HepG2 (cell line): ENCODE results near the gene PACS1. TPM values are rescaled to one million over a fixed set of nuclear protein-coding genes. Genes with fewer than 3 reads are reported as not detected.

ENCODE experiments used
- ATAC-seq: fragments of 200-7000 bp; cut with Tn5 transposase; 3 replicates; pipeline ENCODE4 v1.9.1; 2020; ENCODE audit warnings: mild to moderate bottlenecking, moderate library complexity
- BruUV-seq: library from RNA; stranded (reverse); fragments of 400-500 nt; replicated peaks from 2 replicates; lab custom pipeline; 2021; lab: Mats Ljungman, UMichigan
- CTCF ChIA-PET: fragments of 300-600 bp; formaldehyde crosslinking; extraction: SDS; loops from one replicate; lab custom pipeline; 2021; ENCODE audit warnings: low total read pairs, inconsistent platforms, low intra/inter-chr PET ratio; lab: Yijun Ruan, JAX
- POLR2A ChIA-PET: fragments of 350-600 bp; sonication (Branson Sonifier 250); formaldehyde crosslinking; loops from one replicate; lab custom pipeline; 2020; ENCODE audit warnings: antibody characterized with exemption, inconsistent platforms; lab: Yijun Ruan, JAX
- DNase-seq: peaks from one replicate; pipeline ENCODE4 v3.0.0-alpha.2; 2015; ENCODE audit warnings: low spot score
- FAIRE-seq: peaks from 3 replicates; lab custom pipeline; 2011; peaks lifted over from hg19 to GRCh38; lab: Jason Lieb, UNC
- H2AFZ ChIP-seq: one replicate; pipeline ENCODE4 v1.6.1; 2011; ENCODE audit warnings: low read length, inconsistent platforms
- H3K27ac ChIP-seq: fragments of 300-600 bp; 3 replicates; pipeline ENCODE4 v1.8.0; 2011; ENCODE audit warnings: mixed run types, mild to moderate bottlenecking, mixed read lengths, low read length, inconsistent platforms; ENCODE audit not compliant: insufficient read depth; ENCODE audit errors: extremely low read length
- H3K27me3 ChIP-seq, 2 experiments: fragments of 200-600 bp in 1 of 2; 2 replicates in 1 of 2; 3 replicates in 1 of 2; pipeline versions ENCODE4 v1.6.0 to v1.8.0; 2011; ENCODE audit warnings: low read length in 2 of 2, mild to moderate bottlenecking in 2 of 2, moderate library complexity in 2 of 2, inconsistent platforms in 1 of 2; ENCODE audit not compliant: insufficient read depth in 2 of 2, control insufficient read depth in 1 of 2
- H3K36me3 ChIP-seq, 2 experiments: fragments of 200-600 bp in 1 of 2; replicated peaks in 1 of 2; 2 replicates in 1 of 2; 3 replicates in 1 of 2; pipeline versions ENCODE4 v1.5.1 to v1.8.0; 2011; ENCODE audit warnings: low read length in 2 of 2, inconsistent platforms in 1 of 2; ENCODE audit not compliant: insufficient read depth in 2 of 2, control insufficient read depth in 1 of 2
- H3K4me1 ChIP-seq: 2 replicates; pipeline ENCODE4 v1.5.1; 2012; ENCODE audit warnings: low read length, inconsistent platforms; ENCODE audit not compliant: insufficient read depth
- H3K4me2 ChIP-seq: 2 replicates; pipeline ENCODE4 v1.6.0; 2011; ENCODE audit warnings: low read depth, low read length, inconsistent platforms
- H3K4me3 ChIP-seq, 3 experiments: fragments of 200-600 bp in 1 of 3; sonication (generic), shearing (Covaris generic) in 1 of 3; replicated peaks in 1 of 3; 2 replicates each; pipeline ENCODE4 v1.5.1; 2011 to 2016; ENCODE audit warnings: low read length in 3 of 3, inconsistent platforms in 2 of 3, low read depth in 2 of 3, mild to moderate bottlenecking in 2 of 3, control low read depth in 1 of 3, mixed read lengths in 1 of 3; ENCODE audit not compliant: insufficient read depth in 1 of 3
- H3K79me2 ChIP-seq: one replicate; pipeline ENCODE4 v1.6.1; 2011; ENCODE audit warnings: low read length, inconsistent platforms; ENCODE audit not compliant: insufficient read depth
- H3K9ac ChIP-seq: 2 replicates; pipeline ENCODE4 v1.6.0; 2011; ENCODE audit warnings: mild to moderate bottlenecking, low read depth, low read length, inconsistent platforms; ENCODE audit not compliant: insufficient read depth
- H3K9me3 ChIP-seq: 2 replicates; pipeline ENCODE4 v1.5.1; 2012; ENCODE audit warnings: mild to moderate bottlenecking, low read length
- H4K20me1 ChIP-seq: 2 replicates; pipeline ENCODE4 v1.6.0; 2011; ENCODE audit warnings: inconsistent platforms, mild to moderate bottlenecking, low read length, moderate library complexity; ENCODE audit not compliant: insufficient read depth
- CAMTA2 ChIP-seq: sonication (generic); formaldehyde crosslinking; IDR thresholded peaks from 2 replicates; pipeline ENCODE4 v1.4.0; 2020; ENCODE audit warnings: mild to moderate bottlenecking, missing genetic modification reagents, borderline replicate concordance
- MYC ChIP-seq: sonication (generic); formaldehyde crosslinking; IDR thresholded peaks from 2 replicates; pipeline ENCODE4 v1.9.0; 2021; ENCODE audit warnings: missing genetic modification reagents, borderline replicate concordance
- ZBTB33 ChIP-seq: sonication (generic); formaldehyde crosslinking; IDR thresholded peaks from 2 replicates; pipeline ENCODE4 v1.4.0; 2020; ENCODE audit warnings: missing genetic modification reagents
- ZNF770 ChIP-seq: sonication (generic); formaldehyde crosslinking; IDR thresholded peaks from 2 replicates; pipeline ENCODE4 v1.5.0; 2020; ENCODE audit warnings: mild to moderate bottlenecking, missing genetic modification reagents
- WGBS: methylation state at CpG from one replicate; pipeline ENCODE4 v1.1.6; 2017; ENCODE audit warnings: low lambda C conversion rate; 5-methylcytosine and 5-hydroxymethylcytosine counted together
- in situ Hi-C: cut with HindIII; loops from 2 replicates; pipeline ENCODE4 v1.10.0; 2017; ENCODE audit warnings: low pct_unique_long_range_greater_than_20kb; ENCODE audit not compliant: extremely low pct_ligation_motif_present
- intact Hi-C: fragments of 100-400 bp; cut with micrococcal nuclease; formaldehyde crosslinking; loops from one replicate; pipeline ENCODE4 v1.10.0; 2022; ENCODE audit not compliant: unreplicated experiment
- polyA plus RNA-seq, 8 experiments: library from polyadenylated mRNA; depleted of rRNA in 3 of 8; stranded (reverse) in 7 of 8; unstranded in 1 of 8; fragments of >200 nt; fragmentation: Illumina TruSeq in 4 of 8; extraction: Trizol in 4 of 8; gene quantifications; 2 replicates each; pipeline versions ENCODE4 v1.2.1 to v1.2.3, GENCODE V29; 2011 to 2016; ENCODE audit warnings: low read depth in 4 of 8, missing spikeins in 1 of 8, mixed read lengths in 1 of 8; ENCODE audit not compliant: insufficient read depth in 1 of 8
- total RNA-seq, 5 experiments: library from RNA; depleted of rRNA; stranded (reverse); fragments of >200 nt; fragmentation: Illumina TruSeq; extraction: Trizol; gene quantifications; 2 replicates each; pipeline ENCODE4 v1.2.3, GENCODE V29; 2016; ENCODE audit warnings: low read depth in 1 of 5

PACS1 gene
- total and polyA plus RNA-seq, 2 of the 13 experiments (the other 11 are each of a cell fraction or from before 2014, with no cell fraction given) = 7.6 to 8.6 TPM

- H3K4me3 ChIP-seq = no peak overlapping the region; a peak in 1 of 6 replicates
- intact Hi-C loops (loop anchor here (5.0 kb wide), 1 partner anchor 45 kb away; no protein-coding TSS in a partner anchor), in situ Hi-C loops (no loop called here)
- H3K79me2 ChIP-seq = peaks cover 21% of the 10 kb centered on the region
- no peak overlapping the region for H2AFZ ChIP-seq
- no peak overlapping the region for H3K9ac ChIP-seq
- TF ChIP-seq MYC (CRISPR knock-in tag) (no peak), ZBTB33 (CRISPR knock-in tag) (peak; percentile 41; the same call in 1 of the 2 replicates)
- peaks cover 5 to 14% of the 10 kb centered on the region in 2 experiments for H3K36me3 ChIP-seq
- ChIA-PET CTCF (no interaction called here), POLR2A (no interaction called here)
- H3K27me3 ChIP-seq = no peaks in the 10 kb centered on the region
- H3K27ac ChIP-seq = no peak overlapping the region
- FAIRE-seq (no peak), DNase-seq (no peak), ATAC-seq (no peak)
- 94% methylated on average over 8 of the region's 8 CpGs for WGBS
- H3K9me3 ChIP-seq = no peaks in the 10 kb centered on the region
- no peaks in the 10 kb centered on the region for H4K20me1 ChIP-seq
- peak overlapping the region; percentile 89; the same call in 1 of the 2 replicates for H3K4me2 ChIP-seq
- BruUV-seq = no TSS peak
- peaks cover 44% of the 10 kb centered on the region for H3K4me1 ChIP-seq
Observed at GRCh38 chr11:66072518-66072917, 2.4 kb downstream of the PACS1 start.

- H3K27ac ChIP-seq = no peak overlapping the region
- H3K9ac ChIP-seq = no peak overlapping the region
- ATAC-seq = no peak
- intact Hi-C loops (loop anchor here (5.0 kb wide), 1 partner anchor 44 kb away; no protein-coding TSS in a partner anchor), in situ Hi-C loops (no loop called here)
- H3K9me3 ChIP-seq = no peaks in the 10 kb centered on the region
- no peak overlapping the region for H3K4me2 ChIP-seq
- no peak for DNase-seq
- 100% methylated on average over 1 of the region's 1 CpG for WGBS
- BruUV-seq = no TSS peak
- H2AFZ ChIP-seq = no peak overlapping the region
- TF ChIP-seq ZNF770 (peak; percentile 59; the same call in 1 of the 2 replicates), CAMTA2 (CRISPR knock-in tag) (no peak)
- FAIRE-seq = no peak
- POLR2A ChIA-PET = no interaction called here
- no peaks in the 10 kb centered on the region for H3K27me3 ChIP-seq
- H3K4me3 ChIP-seq = no peak overlapping the region
- peaks cover 0 to 4% of the 10 kb centered on the region in 2 experiments; a peak in 4 of 5 replicates for H3K36me3 ChIP-seq
- H3K79me2 ChIP-seq = peaks cover 21% of the 10 kb centered on the region
- H4K20me1 ChIP-seq = no peaks in the 10 kb centered on the region
- H3K4me1 ChIP-seq = peaks cover 35% of the 10 kb centered on the region
- CTCF ChIA-PET = no interaction called here
Observed at GRCh38 chr11:66073669-66074068, 3.6 kb downstream of the PACS1 start.
